HG03280 (cell line): ENCODE data around the gene RASA3.

Experiments used
- ATAC-seq: cut with Tn5 transposase; IDR thresholded peaks from one replicate; pipeline ENCODE4 v1.9.1; 2021; ENCODE audit warnings: mild to moderate bottlenecking, moderate library complexity; ENCODE audit not compliant: unreplicated experiment

Gene RASA3

DNA sequence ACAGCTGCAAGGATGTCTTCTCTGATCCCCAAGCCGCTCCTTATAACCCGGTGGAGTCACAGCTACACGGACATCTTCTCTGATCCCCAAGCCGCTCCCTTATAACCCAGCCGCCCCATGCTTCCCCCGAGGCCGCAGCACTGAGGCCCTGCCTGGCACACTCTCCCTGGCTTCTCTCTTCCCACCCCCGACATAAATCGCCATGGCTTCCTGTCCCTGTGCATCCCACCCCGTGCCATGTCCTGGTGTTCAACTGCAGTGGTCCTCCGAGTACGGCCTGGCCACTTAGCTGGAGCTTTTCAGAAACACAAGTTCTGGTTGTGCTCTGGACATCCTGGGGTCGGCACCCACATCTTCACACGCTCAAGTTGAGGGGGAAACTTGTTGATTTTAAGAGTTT is 60.4 kb downstream of the RASA3 start:
- ATAC-seq = no peak

DNA sequence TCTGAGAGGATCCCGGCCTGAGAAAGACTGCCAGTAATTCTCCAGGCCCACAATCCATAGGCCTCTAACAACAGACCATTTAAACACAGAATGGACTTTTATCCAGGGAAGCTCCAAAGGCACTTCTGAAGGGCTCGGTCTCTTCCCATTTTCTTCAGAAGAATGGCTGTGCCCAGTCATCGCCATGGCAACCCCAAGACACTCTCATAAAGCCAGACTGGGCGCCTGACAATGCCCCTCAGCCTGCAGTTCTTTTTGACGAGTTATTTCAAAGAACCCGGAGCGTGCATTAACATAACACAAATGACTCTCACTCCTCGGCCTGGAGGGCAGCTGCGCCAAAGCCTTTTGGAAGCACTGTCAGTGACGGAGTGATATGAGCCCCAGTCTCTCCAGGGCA is 61.0 kb downstream of the RASA3 start:
- ATAC-seq = no peak

DNA sequence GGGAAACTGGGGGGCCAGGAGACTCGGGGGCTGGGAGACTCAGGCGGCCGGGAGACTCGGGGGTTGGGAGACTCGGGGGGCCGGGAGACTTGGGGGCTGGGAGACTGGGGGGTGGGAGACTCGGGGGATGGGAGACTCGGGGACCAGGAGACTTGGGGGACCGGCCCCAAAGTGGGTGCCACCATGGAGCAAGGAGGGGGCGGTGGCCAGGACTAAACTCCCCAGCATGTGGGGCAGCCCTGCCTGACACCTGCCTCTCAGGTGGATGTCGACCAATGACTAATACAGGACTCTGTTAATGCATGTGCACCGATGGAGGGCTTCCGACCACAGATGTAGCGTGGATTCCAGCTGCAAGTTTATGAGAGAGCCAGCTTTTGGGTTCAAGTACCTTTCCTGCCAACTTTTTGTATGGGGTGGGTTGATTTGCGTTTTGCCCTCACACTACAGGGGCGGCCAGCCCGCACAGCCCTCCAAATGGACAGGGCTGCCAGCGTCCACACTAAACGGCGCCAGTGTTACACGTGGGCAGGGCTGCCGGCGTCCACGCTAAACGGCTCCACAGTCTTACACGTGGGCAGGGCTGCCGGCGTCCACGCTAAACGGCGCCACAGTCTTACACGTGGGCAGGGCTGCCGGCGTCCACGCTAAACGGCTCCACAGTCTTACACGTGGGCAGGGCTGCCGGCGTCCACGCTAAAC is 62.2 kb downstream of the RASA3 start:
- no peak for ATAC-seq

DNA sequence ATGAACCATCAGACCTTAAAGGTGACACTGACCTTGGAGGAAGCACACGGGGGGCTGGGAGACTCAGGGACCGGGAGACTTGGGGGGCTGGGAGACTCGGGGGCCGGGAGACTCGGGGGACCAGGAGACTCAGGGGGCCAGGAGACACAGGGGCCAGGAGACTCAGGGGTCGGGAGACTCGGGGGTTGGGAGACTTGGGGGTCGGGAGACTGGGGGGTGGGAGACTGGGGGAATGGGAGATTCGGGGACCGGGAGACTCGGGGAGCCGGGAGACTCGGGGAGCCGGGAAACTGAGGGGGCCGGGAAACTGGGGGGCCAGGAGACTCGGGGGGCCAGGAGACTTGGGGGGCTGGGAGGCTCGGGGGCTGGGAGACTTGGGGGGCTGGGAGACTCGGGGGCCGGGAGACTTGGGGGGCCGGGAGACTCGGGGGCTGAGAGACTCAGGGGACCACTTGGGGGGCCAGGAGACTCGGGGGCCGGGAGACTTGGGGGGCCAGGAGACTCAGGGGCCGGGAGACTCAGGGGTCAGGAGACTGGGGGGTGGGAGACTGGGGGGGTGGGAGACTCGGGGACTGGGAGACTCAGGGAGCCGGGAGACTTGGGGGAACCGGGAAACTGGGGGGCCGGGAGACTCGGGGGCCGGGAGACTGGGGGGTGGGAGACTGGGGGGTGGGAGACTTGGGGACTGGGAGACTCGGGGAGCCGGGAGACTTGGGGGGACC is 62.9 kb downstream of the RASA3 start:
- no peak for ATAC-seq

DNA sequence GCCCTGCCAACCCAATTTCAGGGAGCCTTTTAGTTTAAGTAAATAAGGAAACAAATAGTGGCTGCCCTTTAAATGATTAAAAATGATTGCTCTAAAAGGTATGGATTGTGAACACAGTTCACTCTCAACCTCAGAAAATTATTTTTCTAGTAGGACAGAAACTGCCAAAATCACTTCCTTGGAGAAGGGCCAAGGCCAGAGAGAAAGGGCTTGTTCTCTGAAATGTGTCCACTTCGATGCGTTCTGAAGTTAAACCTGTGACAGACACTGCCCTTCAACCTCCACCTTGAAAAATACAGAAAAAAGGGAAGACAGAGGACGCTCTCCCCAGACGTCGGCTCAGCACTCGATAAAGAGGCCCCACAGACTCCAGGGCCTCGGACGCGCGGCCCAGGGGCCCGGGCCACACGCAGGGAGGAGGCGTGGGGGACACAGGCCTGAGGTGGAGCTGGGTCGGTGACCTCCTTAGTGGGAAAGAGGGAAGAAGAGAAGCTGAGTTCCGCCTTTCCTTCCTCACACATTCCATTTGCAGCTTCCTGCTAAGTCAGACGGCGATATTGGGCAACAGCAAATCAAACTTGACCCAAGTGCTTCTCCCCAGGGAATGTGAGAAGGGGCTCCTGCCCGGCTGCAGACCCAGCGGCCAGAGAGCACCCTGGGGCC is 63.6 kb downstream of the RASA3 start:
- ATAC-seq = no peak

DNA sequence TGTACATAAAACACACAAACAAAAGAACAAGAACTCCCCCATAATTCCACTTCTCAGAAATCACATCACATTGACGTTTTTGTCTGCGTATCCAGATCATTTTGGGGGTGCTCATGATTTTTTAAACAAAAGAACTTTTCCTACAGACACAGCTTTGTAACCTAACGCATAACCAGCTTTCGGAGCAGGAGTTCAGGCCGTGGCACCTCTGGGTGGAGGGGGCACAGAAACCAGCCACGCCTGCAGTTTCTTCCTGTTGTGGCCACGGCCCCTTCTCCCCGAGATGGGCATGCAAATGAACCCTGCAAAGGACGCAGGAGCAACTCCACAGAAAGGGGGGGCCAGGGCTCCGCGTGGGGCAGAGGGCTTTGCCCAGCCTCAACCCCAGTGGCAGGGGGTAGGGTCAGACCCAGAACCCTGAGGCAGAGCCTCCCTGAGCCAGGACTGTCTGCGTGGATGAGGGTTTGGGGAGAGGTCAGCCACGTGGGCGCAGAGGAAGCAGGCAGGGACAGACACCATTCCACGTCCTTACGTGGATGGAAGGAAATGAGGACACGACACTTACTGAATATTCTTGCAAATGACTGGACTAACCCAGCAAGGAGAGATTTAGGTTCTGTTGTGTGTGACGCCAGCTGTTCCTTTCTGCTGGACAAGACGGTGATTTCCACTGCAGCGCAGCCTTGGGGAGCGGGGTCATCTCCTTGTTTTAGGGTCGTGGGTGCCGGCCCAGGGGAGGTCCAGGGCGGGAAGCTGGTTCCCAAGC is 64.4 kb downstream of the RASA3 start:
- ATAC-seq = no peak

DNA sequence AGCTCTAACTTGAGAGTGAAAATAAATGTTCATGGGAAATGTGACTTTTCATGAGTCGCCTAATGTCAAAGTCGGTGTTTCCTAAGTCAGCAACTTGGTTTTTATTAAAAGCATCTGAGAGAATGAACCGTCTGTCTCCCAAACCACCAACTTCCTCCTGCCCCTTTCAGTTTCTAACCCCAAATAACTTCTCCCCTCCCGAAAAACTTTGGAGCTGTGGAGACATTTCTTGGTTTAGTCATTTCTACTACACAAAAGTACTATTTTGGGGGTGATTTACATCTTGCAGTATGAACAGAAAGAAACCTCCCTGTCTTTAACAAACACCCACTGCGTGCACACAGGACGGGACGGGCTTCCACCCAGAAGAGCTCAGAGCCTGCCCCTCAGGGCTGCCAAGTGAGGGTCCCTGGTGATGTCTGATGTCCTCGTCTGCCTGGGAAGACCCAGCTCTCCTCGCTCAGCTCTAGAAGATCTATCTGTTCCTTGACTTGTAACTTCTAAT is 65.0 kb downstream of the RASA3 start:
- ATAC-seq = peak; percentile 62

DNA sequence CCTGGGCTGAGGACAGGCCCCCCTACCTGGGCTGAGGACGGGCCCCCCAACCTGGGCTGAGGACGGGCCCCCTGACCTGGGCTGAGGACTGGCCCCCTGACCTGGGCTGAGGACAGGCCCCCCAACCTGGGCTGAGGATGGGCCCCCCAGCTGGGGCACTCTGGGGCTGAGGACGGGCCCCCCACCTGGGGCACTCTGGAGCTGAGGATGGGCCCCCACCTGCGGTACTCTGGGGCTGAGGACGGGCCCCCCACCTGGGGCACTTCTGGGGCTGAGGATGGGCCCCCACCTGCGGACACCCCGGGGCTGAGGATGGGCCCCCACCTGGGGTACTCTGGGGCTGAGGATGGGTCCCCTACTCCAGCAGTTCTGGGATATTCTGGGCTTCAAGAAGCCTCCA is 65.5 kb downstream of the RASA3 start:
- ATAC-seq = peak; percentile 13

DNA sequence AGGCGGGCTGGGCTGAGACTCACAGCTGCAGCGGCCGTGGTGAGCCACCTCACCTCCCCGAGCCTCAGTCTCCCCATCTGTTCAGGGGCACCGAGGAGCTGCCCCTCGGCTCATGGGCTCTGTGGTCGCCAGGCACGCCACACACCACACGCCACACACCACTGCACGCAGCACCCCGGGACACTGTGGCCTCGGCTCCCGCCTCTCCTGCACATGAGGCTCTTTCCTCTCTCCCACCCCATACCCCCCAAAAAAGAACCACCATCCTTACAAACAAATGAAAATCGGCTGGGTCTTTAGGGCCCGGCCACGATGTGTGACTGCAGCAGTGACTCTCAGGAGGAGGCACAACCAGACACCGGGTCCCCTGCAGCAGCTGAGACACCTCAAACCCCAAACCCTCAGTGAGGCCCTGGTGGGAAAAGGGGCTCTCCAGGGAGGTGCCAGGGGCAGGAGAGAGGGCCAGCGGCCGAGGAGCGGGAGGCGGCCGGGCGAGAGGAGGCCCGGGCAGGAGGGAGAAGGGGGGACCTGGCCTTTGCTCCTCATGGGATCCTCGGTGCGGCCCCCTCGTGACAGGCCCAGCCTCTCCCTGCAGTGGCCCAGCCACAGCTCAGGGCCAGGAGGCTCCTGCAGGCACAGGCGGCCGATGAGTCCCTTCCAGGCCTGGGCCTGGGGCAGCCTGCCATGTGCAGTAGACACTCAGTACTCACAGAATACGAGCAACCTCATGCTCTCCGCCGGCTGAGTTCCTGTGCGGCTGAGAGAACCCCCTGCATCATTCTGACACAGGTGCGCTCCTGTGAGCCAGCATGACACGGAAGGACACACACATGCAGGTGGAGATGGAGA is 66.3 kb downstream of the RASA3 start:
- no peak for ATAC-seq

DNA sequence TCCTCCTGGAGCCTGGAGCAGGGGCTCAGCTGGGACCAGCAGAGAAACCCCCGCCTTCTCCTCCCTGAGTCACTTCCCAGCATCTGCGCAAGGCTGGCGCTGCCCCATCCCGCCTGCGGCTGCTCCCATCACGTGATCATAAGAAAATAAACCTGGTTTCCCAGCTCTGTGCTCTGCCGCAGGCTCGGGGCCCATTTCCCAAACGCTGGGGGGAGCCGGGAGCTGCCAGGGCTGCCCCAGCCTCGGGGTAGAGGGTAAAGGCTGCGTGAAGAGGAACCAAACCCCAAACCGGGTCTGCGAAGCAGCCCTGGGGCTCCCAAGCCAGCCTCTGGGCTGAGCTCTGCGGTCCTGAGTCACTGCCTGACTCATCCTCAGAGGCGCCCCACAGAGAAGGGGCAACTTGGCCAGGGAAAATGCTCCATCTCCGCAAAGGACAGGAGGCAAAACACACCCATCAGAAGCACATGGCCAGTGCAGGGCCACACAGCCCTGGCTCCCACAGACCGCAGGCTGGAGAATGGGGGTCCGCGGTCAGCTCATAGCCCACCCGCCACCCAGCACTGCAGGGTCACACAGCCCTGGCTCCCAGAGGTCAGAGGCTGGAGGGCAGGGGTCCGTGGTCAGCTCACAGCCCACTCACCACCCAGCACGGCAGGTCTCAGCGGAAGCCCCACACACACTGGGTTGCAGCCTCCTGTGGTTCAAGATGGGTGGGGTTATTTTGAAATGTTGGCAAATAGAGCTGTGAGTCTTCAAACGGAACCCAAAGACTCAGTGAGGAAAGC is 67.1 kb downstream of the RASA3 start:
- ATAC-seq = no peak

DNA sequence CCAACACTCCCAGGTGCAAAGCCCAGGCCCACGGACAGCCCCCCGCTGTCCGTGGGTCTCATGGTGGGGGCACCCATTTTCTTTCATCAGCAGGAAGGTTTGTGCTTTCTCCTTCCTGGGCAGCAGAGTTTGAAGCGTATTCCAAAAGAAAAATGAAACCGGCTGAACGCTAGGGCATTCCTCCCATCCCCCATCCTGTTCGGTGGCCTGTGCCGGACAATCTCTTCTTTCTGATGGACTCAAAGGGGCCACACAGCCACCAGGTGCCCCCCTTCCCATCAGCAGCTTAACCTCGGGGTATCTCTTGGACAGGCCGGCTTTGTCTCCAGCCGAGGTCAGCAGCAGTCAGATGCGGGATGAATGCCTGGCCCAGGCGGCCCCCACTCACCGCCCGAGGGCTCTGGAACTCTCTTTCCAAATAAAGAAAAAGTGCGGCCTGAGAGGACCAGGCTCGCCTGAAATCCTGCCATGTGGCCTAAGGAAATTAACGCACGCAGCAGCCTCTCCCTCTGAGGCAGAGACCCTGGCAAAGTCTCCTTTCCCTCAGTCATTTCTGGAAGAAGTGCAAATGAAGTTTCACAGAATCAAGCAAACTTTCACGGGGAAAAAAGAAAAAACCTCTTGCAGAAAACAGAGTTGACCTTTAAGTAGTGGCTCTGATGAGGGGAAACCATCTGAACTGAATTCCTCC is 67.8 kb downstream of the RASA3 start:
- ATAC-seq = no peak

DNA sequence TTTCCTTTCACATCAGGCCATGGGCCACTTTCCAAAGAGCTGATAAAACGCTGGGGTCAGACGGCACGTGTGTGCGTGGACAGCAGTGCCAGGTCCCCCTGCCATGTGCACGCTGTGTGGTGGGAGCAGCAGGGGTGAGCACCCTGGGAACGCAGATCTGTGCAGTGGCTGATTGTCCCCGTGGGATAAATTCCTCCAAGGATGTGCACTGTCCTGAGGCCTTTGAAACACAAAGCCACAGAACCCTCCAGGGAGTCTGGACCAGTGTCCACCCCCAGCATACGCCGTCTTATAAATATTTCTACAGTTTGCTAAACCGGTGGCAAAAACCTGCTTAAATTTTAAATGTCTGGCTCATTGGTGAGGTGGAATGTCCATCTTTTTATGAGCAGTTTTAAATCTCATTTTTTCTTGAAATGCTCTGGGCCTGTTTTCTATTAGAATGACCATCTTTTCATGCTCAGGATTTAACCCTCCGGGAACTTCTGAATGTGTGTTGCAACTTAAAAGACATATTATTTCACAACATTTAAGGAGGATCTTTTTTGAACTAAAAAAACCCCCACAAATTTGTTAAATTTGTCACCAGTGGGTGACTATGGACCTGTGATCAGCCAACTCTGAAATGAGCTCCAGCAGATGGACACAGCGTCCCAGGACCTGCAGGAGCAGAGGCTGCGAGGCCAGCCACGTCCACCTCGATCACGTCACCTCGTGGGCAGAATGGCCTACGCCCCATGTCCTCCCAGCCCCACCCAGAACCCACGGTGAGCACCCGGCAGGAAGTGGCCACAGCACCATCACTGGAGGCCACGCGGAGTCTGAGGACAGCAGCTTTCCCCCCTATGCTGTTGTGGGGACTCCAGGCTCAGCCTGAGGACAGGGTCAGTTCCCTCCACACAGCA is 68.6 kb downstream of the RASA3 start:
- no peak for ATAC-seq

DNA sequence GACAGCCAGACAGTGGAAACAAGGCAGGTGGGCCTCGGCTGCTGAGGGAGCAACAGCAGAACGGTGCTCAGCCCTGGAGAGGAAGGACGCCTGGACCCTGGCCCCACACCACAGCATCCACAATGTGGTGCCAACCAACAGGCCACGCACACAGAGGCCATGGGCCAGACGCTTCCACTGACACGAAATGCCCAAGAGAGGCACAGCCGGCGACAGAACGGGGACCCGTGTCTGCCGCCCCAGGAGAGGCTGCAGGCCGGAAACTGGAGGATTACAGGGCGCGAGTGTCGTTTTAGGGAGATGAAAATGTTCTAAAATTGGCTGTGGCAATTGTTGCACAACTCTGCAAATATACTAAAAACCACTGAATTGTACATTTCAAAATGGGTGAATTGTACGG is 69.7 kb downstream of the RASA3 start:
- ATAC-seq = no peak

DNA sequence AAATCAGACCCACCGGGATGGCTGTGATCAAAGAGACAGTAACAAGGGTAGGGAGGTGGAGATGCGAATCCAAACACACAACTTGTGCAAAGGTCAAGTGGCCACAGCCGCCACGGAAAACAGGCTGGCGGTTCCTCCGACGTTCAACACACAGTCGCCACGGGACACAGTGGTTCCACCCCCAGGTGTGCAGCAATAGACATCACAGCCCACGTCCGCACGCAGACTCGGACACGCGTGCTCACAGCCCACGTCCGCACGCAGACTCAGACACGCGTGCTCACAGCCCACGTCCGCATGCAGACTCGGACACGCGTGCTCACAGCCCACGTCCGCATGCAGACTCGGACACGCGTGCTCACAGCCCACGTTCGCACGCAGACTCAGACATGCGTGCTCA is 70.1 kb downstream of the RASA3 start:
- ATAC-seq = no peak

DNA sequence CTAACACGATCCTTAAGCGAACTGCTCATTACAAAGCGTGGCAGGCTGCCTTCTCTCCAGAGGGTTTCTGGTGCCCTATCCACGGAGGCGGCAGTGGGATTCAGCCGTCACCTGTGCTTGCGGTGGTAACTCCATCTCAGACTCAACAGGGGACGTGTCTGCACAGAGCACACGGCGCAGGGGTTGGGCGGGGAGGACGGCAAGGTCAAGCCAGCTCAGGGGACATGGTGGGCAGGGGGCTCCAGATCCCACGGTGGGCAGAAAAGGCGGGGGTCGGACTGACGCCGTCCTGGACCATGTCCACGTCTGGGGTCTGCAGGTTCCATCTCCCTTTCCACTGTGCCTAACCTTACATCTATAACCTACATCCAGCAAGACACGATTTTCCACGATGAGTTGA is 70.7 kb downstream of the RASA3 start:
- no peak for ATAC-seq

DNA sequence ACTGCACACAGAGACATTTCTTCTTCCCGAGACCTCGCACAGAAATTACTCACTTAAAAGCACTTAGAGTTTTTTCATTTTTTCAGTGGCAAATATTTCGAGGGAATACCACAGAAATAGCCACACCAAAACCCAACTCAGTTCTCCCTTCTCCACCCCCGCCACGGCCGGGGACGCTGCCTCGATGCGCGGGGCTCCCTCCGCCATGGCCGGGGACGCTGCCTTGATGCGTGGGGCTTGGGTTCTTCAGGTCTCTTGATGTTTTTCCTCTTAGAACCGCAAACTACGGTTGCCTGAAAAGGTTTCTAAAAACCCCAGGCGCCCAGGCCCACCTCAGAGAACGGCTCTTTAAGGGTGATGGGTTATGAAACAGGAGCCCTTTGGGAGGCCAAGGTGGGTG is 71.4 kb downstream of the RASA3 start:
- no peak for ATAC-seq

DNA sequence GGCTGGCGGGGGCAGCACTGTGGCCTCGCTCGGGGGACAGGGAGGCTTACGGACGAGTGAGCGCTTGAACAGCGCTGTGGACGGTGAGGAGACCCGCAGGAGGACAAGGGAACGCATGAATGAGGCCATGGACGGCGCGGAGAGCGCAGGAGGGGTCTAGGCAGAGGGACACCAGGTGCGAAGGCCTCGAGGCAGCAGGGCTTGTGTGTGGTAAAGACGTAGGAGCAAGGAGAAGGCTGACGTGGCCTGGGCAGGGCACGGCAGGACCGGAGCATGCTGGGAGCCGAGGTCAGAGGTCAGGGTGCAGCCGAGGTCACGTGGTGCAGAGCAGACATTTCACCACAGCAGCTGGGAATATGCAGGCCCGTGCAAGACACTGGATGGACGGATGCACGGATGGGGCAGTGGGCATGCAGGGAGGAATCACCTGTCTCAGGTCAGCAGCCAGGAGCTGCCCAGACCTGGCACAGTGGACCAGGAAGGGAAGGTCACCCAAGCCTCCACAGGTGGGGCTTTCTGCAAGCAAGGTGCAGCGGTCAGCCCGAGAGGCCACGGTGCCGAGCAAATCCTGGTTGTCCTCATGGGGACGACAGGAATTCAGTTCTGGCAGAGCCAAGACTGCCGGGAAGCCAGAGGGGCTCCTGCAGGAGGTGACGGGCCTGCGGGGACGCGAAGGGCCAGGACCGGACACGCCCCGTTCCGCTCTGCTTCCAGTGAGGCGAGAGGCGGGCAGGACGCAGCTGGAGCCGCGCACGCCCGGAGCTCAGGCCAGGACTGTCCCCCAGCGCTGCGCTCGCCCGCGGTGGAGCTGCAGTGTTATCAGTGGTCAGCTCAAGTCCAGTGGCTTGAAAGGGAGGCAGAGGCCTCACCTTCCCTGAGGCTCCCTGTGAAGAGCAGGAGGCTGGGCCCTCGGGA is 72.2 kb downstream of the RASA3 start:
- no peak for ATAC-seq
